NT2/D1 (cell line): Measurements from ENCODE around the gene FAM107B.

Experiments used
- SUZ12 ChIP-seq: IDR thresholded peaks from 2 replicates; pipeline ENCODE4 v1.6.1; 2011; ENCODE audit not compliant: insufficient read length, insufficient read depth; ENCODE audit errors: extremely low read depth
- ZNF274 ChIP-seq: IDR thresholded peaks from 2 replicates; pipeline ENCODE4 v1.6.1; 2011; ENCODE audit warnings: mild to moderate bottlenecking, low read depth, low read length

- TF ChIP-seq ZNF274 (no peak), SUZ12 (no peak)
These were observed 193.9 kb downstream of the FAM107B start for GRCh38 chr10:14580671-14581332.
